PFSK-1 (cell line): ENCODE results near the gene GSE1.

Experiments
- POLR2AphosphoS5 ChIP-seq: IDR thresholded peaks from 2 replicates; pipeline ENCODE4 v1.6.1; 2012; ENCODE audit warnings: low read depth, mild to moderate bottlenecking, control low read depth, low read length, moderate library complexity
- REST ChIP-seq, 2 experiments: IDR thresholded peaks; 2 replicates each; pipeline versions ENCODE4 v1.6.1 to v1.8.0; 2011 to 2012; ENCODE audit warnings: low read depth in 2 of 2, low read length in 2 of 2, control low read depth in 1 of 2, inconsistent platforms in 1 of 2, mild to moderate bottlenecking in 1 of 2, moderate library complexity in 1 of 2; ENCODE audit not compliant: insufficient read depth in 1 of 2
- TAF1 ChIP-seq: IDR thresholded peaks from 2 replicates; pipeline ENCODE4 v1.6.1; 2012; ENCODE audit warnings: low read length, control low read depth, borderline replicate concordance; ENCODE audit not compliant: insufficient read depth

GRCh38 chr16:85674418-85674755, 61.3 kb downstream of the GSE1 start:
- TF ChIP-seq POLR2AphosphoS5: no peak
- no peak for TF ChIP-seq REST (IDR thresholded peaks at IDR 0.05; ENCODE audit: insufficient read depth in 1 of 2, low read depth in 2 of 2, low read length in 2 of 2)
- no peak for TF ChIP-seq TAF1
